ENCODE measurements around the gene CEP164.
A peak's percentile ranks its signal among the peaks of the same experiment; 100 is the strongest.
"Not testable (repeated sequence)": the region's sequence is repeated elsewhere in the genome, so short reads cannot be mapped to it uniquely, and the experiment has no call there.

CEP164 gene

GRCh38 chr11:117309310-117309709, 18.3 kb upstream of the CEP164 start:
- no peak for DNase-seq

GRCh38 chr11:117313091-117313490, 14.6 kb upstream of the CEP164 start:
- DNase-seq = no peak

GRCh38 chr11:117313828-117314768, 13.6 kb upstream of the CEP164 start:
- no peak for DNase-seq

- DNase-seq = no peak
Measured at GRCh38 chr11:117314840-117315239, 12.8 kb upstream of the CEP164 start.

- peak; percentile 10 for DNase-seq
Measured at GRCh38 chr11:117315285-117316196, 12.1 kb upstream of the CEP164 start.

- peak; percentile 36 for DNase-seq
Measured at GRCh38 chr11:117316197-117316961, 11.3 kb upstream of the CEP164 start, which contains the start of gene BACE1. Gene BACE1, minus strand, starts transcription at chr11:117316256. Its CDS starts 461 bp downstream, at chr11:117315795.

- DNase-seq = no peak
Measured at GRCh38 chr11:117318738-117319137, 8.9 kb upstream of the CEP164 start.

- no peak for DNase-seq
Measured at GRCh38 chr11:117319214-117319840, 8.3 kb upstream of the CEP164 start.

GRCh38 chr11:117327255-117327566, 443 bp upstream of the CEP164 start:
- not testable (repeated sequence) for DNase-seq

- peak; percentile 22 for DNase-seq
Measured at GRCh38 chr11:117328375-117329010, 839 bp downstream of the CEP164 start.

GRCh38 chr11:117332843-117333242, 5.2 kb downstream of the CEP164 start:
- no peak for DNase-seq

- DNase-seq = no peak
Measured at GRCh38 chr11:117333917-117334316, 6.3 kb downstream of the CEP164 start.

- DNase-seq = no peak
Measured at GRCh38 chr11:117334896-117335295, 7.2 kb downstream of the CEP164 start.

GRCh38 chr11:117335399-117335798, 7.7 kb downstream of the CEP164 start:
- no peak for DNase-seq

GRCh38 chr11:117337076-117337475, 9.4 kb downstream of the CEP164 start:
- no peak for DNase-seq

- DNase-seq = no peak
Measured at GRCh38 chr11:117345039-117345438, 17.4 kb downstream of the CEP164 start.

GRCh38 chr11:117354550-117354949, 26.9 kb downstream of the CEP164 start:
- DNase-seq = no peak

GRCh38 chr11:117356126-117356890, 28.7 kb downstream of the CEP164 start:
- DNase-seq = no peak

GRCh38 chr11:117361432-117361831, 33.8 kb downstream of the CEP164 start:
- DNase-seq = no peak

- DNase-seq = no peak
Measured at GRCh38 chr11:117366248-117366647, 38.6 kb downstream of the CEP164 start.

- DNase-seq = no peak
Measured at GRCh38 chr11:117366875-117367274, 39.2 kb downstream of the CEP164 start.
